ENCODE data around the gene BTBD17.

DNA sequence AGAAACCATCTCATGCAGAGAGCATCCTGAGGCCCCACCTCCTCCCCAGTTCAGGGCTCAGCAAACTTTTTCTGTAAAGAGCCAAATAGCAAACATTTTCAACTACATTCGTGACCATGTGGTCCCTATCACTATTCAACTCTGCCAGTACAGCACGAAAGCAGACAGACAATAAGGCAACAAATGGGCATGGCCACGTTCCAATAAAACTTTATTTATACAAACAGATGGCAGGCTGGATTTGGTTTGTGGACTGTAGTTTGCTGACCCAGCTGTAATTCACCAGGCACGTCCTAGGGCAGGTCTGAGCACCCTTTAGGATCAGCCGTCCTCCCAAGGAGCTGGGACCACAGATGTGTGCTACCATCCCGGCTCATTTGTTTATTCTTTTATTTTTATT, 43.1 kb upstream of the BTBD17 start:
- TF ChIP-seq, protein P1, sequence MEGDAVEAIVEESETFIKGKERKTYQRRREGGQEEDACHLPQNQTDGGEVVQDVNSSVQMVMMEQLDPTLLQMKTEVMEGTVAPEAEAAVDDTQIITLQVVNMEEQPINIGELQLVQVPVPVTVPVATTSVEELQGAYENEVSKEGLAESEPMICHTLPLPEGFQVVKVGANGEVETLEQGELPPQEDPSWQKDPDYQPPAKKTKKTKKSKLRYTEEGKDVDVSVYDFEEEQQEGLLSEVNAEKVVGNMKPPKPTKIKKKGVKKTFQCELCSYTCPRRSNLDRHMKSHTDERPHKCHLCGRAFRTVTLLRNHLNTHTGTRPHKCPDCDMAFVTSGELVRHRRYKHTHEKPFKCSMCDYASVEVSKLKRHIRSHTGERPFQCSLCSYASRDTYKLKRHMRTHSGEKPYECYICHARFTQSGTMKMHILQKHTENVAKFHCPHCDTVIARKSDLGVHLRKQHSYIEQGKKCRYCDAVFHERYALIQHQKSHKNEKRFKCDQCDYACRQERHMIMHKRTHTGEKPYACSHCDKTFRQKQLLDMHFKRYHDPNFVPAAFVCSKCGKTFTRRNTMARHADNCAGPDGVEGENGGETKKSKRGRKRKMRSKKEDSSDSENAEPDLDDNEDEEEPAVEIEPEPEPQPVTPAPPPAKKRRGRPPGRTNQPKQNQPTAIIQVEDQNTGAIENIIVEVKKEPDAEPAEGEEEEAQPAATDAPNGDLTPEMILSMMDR (IDR thresholded peaks at IDR 0.05) = no peak
- TF ChIP-seq EZH2 (IDR thresholded peaks at IDR 0.05) (no peak), EZH2phosphoT487 (IDR thresholded peaks at IDR 0.05) (no peak)
